ENCODE measurements around the gene CST1.
"Not testable (repeated sequence)": the region's sequence is repeated elsewhere in the genome, so short reads cannot be mapped to it uniquely, and the experiment has no call there.

Gene CST1, protein sequence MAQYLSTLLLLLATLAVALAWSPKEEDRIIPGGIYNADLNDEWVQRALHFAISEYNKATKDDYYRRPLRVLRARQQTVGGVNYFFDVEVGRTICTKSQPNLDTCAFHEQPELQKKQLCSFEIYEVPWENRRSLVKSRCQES

DNA sequence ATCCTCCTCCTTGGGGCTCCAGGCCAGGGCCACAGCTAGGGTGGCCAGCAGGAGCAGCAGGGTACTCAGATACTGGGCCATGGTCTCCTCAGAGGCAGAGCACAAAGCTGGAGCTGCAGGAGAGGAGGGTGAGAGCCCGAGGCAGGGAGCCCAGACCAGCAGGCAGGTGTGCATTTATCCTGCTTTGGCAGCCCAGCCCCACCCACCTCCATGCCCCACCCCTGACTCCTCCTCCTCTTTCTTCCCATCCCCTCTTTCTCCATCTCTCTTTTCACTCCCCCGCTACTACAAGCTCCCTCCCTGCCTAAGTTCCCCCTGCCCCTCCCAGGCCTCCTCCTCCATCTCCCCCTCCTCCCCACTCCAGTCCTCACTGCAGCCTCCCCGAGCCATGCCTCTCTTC, at the start of gene CST1:
CST1 (minus strand) TSS at position 150 of the 400 bp plus-strand sequence; CDS start at position 81, 69 bp downstream.
- DNase-seq (ENCODE audit: low spot score) = not testable (repeated sequence)

DNA sequence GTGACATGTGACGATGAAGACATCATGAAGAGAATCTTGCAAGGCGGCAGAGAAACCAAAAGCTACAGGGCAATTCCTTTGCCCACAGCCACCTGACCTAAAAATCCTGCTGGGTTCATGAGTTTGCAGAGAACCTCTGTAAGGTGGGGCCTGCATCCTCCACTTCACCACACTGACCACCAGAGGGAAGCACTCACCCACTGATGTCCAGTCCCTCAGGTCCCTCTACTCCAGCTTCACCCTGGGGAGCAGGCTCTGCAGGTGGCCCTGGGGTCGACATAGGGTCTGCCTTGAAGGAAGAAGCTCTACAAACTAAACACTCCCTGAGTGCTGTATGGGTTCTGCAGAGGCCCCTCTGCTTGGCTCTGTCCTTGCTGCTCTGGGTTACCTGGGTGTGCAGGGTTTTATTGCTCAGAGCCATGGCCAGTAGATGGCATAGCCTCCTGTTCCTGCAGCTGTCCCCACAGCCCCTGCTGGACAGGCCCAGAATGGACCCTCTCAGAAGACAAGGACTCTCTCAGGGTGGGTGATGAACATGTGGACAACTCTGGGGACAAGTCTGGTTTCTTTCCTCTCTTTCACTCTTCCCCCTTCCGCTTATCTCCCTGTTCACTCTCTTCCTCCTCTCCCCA, 48.6 kb upstream of the CST1 start:
- DNase-seq (ENCODE audit: low spot score) = not testable (repeated sequence)

DNA sequence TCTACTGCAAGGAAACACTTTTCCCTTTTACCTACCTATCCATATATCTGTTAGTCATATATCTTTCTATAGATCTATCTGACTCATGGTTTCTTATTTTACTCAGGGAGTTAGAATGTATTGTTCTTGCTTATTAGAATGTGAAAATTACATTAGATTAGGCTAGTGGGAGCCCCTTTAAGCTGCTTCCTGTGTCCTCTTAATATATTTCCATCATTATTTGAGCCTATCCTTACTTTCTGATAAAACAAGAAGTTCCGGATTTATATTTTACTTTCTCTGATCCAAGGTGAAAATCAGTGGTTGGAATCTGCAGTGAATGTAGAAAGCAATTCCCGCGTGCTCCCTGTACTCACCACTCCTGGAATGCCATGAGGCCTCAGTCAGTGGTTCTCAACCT, 44.8 kb upstream of the CST1 start:
- DNase-seq (ENCODE audit: low spot score) = no peak

DNA sequence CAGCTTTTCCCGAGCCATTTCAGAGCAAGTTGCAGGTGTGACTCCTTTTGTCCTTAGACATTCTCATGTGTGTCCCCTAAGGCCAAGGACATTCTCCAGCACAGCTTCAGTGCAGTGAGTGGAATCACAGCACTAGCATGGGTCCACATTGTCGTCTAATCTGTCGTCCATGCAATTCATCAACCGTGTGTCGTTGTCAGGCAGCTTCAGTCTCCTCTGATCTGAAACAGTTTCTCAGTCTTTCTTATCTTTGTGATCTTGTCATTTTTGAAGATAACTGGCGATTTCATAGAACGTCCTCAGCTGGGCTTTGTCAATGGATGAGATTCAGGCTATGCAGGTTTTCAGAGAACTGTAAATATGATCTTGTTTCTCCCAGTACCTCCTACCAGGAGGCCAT, 44.1 kb upstream of the CST1 start:
- DNase-seq (ENCODE audit: low spot score) = no peak

DNA sequence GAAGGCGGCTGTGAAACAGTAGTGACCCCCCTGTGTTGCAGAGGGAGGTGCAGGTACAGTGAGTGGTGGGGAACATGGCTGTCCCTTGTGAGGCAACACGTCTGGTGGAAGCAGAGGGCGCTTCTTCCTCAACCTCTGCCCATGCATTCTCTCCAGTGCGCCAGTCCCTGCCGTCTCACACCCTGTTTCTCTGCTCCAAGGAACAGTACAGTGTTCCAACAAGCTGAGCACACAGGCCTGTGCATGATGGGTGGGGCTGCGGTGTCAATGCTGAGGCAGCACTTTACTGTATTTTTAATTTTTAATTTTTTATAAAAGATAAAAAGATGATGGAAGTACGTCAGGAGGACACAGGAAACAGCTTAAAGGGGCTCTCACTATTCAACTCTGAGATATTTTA, 43.3 kb upstream of the CST1 start:
- DNase-seq (ENCODE audit: low spot score) = no peak

DNA sequence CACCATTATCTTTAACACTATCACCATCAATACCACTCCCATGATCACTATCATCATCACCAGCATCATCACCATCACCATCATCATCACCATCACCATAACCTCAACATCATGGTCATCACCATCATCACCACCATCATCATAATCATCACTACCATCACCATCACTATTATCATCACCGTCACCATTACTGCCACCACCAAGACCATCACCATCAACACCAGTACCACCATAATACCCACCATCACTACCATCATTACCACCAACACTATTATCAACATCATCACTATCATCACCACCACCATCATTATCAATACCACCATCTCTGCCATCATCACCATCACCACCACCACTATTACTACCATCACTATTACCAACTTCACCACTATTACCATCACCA, 32.7 kb upstream of the CST1 start:
- DNase-seq (ENCODE audit: low spot score) = no peak

DNA sequence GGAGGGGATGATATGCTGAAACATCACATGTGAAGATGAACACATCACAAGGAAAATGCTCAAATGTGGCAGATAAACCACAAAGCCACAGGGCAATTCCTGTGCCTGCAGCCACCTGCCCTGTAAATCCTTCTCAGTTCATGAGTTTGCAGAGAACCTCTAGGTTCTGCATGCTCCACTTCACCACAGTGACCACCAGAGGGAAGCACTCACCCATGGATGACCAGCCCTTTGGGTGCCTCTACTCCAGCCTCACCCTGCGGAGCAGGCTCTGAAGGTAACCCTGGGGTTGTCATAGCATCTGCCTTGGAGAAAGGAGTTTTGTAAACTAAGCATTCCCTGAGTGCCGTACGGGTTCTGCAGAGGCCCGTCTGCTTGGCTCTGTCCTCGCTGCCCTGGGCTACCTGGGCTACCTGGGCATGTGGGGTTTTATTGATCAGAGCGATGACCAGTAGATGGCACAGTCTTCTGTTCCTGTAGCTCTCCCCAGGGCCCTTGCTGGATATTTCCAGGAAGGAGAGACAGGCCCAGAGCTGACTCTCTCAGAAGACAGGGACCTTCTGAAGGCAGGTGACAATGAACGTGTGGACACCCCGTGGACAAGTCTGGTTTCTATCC, 31.7 kb upstream of the CST1 start:
- DNase-seq (ENCODE audit: low spot score) = peak; percentile 58

DNA sequence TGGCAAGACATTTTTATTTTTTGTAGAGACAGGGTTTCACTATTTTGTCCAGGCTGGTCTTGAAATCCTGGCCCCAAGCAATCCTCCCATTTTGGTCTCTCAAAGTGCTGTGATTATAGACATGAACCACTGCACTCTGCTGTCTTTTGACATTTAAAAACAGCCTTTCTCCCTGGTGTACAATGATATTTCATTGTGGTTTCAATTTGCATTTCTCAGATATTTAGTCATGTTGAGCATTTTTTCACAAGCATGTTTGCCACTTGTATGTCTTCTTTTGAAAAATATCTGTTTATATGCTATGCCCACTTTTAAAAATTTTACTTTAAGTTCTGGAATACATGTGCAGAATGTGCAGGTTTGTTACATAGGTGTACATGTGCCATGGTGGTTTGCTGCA, 27.9 kb upstream of the CST1 start:
- not testable (repeated sequence) for DNase-seq (ENCODE audit: low spot score)

DNA sequence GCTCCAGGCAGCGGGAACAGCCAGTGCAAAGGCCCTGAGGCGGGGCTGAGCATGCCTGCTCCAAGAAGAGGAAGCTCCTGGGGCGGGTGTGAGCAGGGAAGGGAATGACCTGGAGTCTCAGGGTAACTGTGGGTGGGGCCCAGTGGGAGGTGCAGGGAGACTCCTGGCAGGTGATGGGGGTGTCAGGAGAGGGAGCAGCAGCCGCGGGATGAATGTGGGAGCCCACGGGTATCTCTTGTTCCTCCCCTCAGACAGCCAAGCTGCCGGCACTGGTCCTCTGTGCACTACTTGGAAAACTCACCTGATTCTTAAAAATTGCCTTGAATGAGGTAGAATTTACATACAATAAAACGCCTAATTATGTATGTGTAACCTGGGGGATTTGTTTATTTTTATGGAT, 26.6 kb upstream of the CST1 start:
- DNase-seq (ENCODE audit: low spot score) = not testable (repeated sequence)

DNA sequence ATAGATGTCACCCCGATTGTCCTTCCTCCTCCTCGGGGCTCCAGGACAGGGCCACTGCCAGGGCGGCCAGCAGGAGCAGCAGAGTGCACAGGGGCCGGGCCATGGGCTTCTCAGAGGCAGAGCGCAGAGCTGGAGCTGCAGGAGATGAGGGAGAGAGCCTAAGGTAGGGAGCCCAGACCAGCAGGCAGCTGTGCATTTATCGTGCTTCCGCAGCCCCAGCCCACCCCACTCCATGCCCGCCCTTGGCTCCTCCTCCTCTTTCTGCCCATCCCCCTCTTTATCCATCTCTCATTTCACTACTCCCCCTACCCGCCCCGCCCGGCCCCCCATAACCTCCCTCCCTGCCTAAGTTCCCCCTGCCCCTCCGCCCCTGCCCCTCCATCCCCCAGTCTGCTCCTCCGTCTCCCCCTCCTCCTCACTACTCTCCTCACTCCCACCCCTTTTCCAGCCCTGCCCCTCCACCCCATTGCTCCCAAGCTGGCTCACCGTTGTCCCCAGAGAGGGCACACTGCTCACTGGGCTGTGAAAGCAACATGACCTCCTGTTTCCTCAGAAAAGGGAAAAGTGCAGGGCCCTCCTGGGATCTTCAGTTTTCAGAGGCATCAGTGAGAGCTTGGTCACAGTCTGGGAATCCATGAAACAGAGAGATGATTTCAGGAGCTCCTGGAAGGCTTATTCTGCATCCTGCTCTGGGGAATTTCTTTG, 25.5 kb upstream of the CST1 start:
- peak; percentile 62 for DNase-seq (ENCODE audit: low spot score)

DNA sequence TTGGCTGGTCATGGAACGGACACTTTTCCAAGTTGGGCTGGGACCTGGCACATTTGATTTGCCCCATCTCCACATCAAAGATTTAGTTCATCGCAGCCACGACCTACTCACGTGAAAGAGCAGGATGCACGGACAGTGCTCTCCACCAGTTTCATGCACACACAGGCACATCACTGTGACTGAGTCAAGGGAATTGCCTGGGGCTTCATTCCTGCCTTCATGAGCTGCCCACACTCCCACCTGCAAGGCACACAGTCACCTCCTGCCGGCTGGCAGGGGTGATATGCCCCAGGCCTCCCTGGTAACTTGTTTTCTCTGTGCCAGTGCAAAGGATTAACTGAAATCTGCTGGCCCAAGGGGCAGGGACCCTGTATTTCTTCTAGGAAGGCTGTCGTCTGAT, 23.3 kb upstream of the CST1 start:
- no peak for DNase-seq (ENCODE audit: low spot score)

DNA sequence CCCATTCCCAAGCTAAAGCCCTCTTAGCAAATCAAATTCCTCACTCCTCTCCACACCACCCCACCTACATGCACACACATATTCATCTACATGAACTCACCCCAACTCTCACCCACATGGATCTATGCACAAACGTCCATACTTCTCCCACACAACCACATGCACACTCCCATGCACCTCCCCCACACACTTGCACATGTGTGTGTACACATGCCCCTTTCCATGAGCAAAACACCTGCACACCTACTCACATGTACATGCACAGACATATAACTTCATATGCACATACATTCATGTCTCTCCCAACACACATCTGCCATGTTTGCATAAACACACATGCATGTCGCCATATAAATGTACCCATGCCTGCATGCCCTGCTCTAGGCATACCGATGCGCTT, 22.8 kb upstream of the CST1 start:
- no peak for DNase-seq (ENCODE audit: low spot score)

DNA sequence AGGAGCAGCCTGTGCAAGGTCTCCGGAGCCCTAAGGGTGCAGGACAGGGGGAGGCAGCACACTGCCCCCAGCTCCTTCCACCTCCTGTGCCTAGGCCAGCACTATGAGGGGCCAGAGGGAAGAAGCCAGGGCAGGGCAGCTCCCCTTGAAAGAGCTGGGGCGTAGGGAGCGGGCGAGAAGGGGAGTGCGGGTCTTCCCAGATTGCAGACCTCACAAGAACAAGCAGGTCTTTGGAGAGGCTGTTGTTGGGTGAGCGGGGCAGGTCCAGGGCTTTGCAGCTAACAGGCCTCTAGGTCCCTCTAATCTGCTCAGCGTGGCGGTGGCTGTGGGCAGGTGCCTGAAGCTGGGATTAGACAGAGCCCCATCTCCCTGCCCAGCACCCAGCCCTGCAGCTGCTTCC, 22.4 kb upstream of the CST1 start:
- DNase-seq (ENCODE audit: low spot score) = no peak

DNA sequence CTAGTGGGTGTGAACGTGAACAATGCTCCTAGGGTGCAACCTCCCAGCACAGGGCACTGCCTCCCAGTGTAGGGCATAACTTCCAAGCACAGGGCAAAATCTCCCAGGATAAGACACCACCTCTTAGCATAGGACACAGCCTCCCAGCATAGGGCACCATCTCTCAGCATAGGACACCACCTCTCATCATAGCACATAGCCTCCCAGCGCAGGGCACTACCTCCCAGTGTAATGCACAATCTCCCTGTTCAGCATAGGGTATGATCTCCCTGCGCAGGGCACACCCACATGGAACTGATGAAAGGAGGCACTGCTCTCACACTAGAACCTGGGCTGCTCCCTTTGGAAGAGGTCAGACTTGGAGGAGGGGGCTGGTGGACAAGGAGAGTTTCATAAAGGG, 21.3 kb upstream of the CST1 start:
- no peak for DNase-seq (ENCODE audit: low spot score)

DNA sequence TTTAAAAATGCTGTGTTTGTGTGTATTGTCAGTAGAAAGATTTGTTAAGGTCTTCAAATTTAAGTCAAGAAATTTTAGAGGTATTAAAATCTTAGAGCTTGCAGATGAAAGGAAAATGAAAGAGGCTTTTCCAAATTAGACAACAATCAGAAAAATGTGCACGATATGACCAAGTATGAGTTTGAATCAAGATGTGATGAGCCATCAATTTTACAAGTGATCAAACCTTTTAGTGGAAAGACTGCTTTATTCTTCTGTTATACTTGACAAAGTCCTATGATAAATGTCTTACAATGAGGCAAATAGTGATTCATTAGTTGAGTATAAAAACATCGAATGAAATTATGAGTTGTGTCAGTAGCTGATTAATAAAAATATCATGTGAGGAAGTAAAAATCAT, 19.6 kb upstream of the CST1 start:
- no peak for DNase-seq (ENCODE audit: low spot score)

DNA sequence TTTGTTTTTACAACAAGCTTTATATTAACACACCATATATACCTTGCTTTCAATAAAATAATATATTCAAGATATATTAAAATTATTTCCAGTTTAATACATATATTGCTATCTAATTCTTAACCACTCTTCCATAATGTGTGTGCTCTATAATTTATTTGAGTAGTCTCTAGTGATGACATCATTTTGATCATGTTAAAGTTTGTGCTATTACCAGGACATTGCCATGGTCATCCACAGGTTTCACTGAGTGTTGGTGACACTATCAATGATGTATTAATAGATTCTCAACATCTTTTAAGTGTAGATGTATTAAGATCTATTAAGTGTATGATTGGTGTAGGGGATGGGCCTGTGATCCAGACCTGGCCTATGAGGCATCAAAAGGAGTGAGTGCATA, 17.8 kb upstream of the CST1 start:
- not testable (repeated sequence) for DNase-seq (ENCODE audit: low spot score)

DNA sequence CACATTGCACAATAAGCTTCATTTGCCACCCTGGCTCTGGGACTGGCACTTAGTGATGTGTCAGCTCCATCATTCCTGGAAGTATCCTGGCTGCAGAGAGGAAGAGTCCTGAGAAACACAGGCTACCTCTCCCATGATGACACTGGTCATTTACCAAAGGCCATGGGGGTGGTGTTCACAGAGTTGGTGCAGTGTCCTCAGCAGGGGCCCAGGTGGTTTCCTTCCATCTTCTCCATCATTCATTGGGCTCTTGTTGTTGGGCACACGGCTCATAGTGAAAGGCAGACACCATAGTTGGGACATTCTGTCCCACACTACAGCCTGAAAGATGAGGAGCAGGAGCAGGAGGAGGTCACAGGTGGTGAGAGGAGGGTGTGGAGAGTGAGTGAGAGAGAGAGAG, 15.8 kb upstream of the CST1 start:
- DNase-seq (ENCODE audit: low spot score) = no peak

DNA sequence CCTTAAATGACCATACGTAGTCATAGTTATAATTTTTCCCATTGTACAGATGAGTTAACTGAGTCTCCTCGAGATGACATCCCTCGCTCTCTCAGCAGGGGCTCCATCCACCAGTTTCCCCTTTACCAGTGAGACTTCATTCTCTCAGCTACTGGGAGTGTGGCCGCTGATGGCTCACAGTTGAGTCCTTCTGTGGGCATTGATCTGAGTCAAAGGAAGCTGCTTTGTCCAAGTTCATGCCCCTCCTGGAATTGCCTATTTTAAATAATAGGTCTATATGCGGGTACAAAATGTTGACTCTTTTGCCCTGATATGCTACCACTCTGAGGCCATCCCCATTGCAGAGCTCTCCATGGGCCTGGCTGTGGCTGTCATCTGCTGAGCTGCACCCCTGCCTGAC, 14.8 kb upstream of the CST1 start:
- DNase-seq (ENCODE audit: low spot score) = no peak

DNA sequence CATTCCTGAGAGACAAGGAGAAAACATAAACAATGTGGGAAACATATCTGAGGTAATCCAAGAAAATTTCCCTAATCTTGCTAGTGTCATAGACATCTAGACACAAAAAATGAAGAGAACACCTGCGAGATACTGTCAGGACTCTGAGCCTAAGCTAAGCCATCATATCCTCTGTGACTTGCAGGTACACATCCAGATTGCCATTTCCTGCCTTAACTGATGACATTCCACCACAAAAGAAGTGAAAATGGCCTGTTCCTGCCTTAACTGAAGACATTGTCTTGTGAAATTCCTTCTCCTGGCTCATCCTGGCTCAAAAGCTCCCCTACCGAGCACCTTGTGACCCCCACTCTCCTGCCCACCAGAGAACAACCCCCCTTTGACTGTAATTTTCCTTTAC, 13.9 kb upstream of the CST1 start:
- DNase-seq (ENCODE audit: low spot score) = not testable (repeated sequence)

DNA sequence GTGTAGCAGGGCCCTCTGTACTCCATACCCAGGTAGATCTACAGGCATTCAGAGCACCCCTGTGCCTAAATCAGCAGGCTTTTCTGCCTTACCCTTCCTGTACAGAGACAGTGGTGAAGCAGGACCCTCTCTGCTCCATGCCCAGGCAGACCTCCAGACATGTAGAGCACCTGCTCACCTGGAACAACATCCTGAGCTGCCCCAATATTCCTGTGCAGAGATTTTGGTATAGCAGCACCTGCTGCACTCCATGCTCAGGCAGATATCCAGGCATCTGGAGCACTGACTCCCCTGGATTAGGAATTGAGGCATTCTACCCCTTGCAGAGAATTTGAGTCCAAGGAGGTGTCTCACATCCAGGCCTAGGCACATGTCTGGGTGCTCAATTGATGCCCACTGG, 12.6 kb upstream of the CST1 start:
- DNase-seq (ENCODE audit: low spot score) = no peak

DNA sequence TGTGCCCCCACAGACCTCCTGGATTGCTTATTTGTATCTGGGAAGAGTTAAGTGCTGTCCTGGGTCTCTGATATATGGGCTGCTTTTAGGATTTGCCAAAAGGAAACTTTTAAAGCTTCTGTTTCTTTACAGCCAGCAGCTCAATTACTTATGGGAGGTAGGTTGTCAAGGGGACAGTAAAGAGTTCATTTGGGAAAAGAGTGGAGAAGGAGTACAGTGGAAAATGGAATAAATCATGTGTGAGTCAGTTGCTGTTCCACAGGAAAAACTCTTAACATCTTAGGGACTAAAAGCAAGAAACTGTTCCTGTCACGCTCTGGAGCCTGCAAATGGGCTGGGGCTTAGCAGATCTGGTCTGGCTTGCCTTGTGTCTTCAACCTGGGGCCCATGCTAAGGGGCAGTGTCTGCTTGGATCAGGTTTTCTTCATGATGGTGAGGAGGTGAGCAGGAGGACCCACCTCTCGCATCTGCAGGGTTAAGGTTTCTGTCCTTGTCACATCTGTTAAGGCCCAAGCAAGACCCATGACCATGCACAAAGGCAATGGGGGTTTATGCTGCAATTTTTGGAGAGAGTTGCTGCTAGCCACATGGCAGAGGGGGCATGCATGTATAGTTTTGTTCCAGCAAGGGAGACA, 8.7 kb upstream of the CST1 start:
- DNase-seq (ENCODE audit: low spot score) = no peak

DNA sequence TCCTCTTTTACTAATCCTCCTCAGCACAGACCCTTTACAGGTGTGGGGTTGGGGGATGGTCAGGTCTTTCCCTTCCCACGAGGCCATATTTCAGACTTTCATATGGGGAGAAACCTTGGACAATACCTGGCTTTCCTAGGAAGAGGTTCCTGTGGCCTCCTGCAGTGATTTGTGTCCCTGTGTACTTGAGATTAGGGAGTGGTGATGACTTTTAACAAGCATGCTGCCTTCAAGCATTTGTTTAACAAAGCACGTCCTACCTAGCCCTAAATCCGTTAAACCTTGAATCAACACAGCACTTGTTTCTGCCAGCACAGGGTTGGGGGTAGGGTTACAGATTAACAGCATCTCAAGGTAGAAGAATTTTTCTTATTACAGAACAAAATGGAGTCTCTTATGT, 6.1 kb upstream of the CST1 start:
- not testable (repeated sequence) for DNase-seq (ENCODE audit: low spot score)

DNA sequence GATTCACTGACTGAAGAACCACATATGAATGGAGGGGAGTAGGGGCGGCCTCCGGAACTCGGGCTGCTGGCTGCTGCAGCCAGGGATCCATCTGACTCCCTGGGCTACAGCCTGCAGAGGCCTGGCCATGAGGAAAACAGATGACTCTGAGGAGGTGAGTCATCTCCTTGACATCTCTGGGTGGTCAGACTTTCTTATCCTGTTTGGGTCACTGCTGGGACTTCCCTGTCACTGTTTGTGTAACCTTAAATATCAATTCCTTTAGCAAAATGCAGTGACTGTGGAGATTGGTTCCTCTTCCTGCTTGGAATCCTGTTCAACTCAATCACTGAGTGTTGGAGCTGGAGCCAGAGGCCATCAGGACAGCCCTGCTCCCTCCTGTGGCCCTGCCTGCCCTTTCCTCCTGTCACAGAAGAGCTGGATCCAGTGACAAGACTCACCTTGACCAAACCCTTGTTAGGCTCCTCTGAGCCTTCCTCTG, 4.4 kb upstream of the CST1 start:
- not testable (repeated sequence) for DNase-seq (ENCODE audit: low spot score)
